Measurements from ENCODE around the gene TTLL6. TPM values are rescaled to one million over a fixed set of nuclear protein-coding genes. Genes with fewer than 3 reads are reported as not detected.

The TTLL6 gene
- total and polyA plus RNA-seq, 9 of the 15 experiments (the other 6 are each of a cell fraction or from before 2014, with no cell fraction given), result 0.05 TPM; not detected in 8

DNA sequence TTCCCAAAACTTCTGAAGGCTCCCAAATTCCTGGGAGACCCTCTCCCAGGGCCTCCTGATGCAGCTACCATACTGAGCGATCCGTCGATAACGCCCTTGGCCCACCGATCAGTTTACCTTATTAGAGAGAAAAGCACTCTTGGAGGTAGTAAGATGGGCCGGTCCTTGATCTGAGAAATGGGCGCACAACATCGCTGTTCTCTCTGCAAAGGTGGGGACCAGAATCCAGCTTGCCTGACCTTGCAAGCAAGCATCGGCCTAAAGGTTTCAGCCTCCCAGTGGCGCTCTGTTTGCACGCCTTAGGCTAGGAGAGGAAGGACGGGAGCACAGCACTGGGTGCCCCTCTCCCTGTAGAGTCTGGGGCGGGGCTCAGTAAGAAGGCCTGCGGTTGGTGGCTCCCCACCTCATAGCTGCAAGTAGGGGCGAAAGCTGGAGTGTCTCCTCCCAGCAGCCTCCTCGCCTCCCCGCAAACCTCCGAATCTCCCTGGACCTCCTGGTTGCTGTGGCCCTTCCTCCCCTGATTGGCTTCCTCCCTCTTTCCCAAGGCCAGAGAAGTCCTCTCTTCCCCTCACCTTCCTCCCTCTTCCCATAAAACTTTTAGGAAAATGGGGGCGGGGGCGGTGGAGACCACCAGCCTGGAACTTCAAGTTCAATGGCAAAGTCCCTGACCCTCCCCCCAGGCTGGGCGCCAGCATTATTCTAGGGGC is 94.7 kb downstream of the TTLL6 start, which contains the start of gene PRAC1:
PRAC1 (minus strand) TSS at position 318 of the 707 bp plus-strand sequence; CDS start at position 192, 126 bp downstream.
- POLR2A ChIA-PET, result no interaction called here
- Histone ChIP-seq H3K4me1 (replicated peaks in 1 of 2; ENCODE audit: control insufficient read depth in 2 of 2, insufficient read depth in 2 of 2, low read length in 2 of 2) (peaks cover 0 to 24% of the 10 kb centered on the region in 2 experiments; a peak in 2 of 5 replicates), H3K27ac (ENCODE audit: extremely low read depth, low read depth, low read length) (no peak within 1 kb of the TSS), H3K27me3 (ENCODE audit: control insufficient read depth in 2 of 2, insufficient read depth in 2 of 2, low read length in 2 of 2) (peaks cover 72 to 78% of the 10 kb centered on the region in 2 experiments), H3K36me3 (ENCODE audit: control insufficient read depth, insufficient read depth, low read length) (no peaks in the 10 kb centered on the region), H3K9me3 (replicated peaks; ENCODE audit: control insufficient read depth, insufficient read depth, low read depth, low read length) (no peaks in the 10 kb centered on the region), H3K4me2 (ENCODE audit: insufficient read depth, low read length) (no peak within 1 kb of the TSS), H4K20me1 (replicated peaks; ENCODE audit: control insufficient read depth, insufficient read depth, low read length) (peaks cover 3% of the 10 kb centered on the region; the same call in 1 of the 2 replicates), H2AFZ (ENCODE audit: low read depth, low read length) (no peak within 1 kb of the TSS), H3K9me1 (ENCODE audit: control insufficient read depth, insufficient read depth, low read length) (no peaks in the 10 kb centered on the region), H3K9ac (ENCODE audit: insufficient read depth in 1 of 2, low read depth in 2 of 2, low read length in 2 of 2) (no peak within 1 kb of the TSS), H3K79me2 (ENCODE audit: control insufficient read depth, insufficient read depth, low read length) (no peaks in the 10 kb centered on the region), H3K4me3 (no peak within 1 kb of the TSS)
- DNase-seq (ENCODE audit: extremely low read depth in 1 of 4, low spot score in 3 of 4) (no peak), ATAC-seq (no peak; the same call in 2 of the 3 replicates), FAIRE-seq (no peak)
- WGBS (ENCODE audit: insufficient coverage, low coverage, missing lambda C conversion rate), result 7% methylated on average over 20 of the region's 21 CpGs
- CTCF ChIA-PET (ENCODE audit: low intra/inter-chr PET ratio), result no interaction called here
- intact Hi-C loops (cut with micrococcal nuclease) (no loop called here), in situ Hi-C loops (cut with MboI) (no loop called here)
- no TSS peak for BruUV-seq (replicated peaks)
- TF ChIP-seq HDAC2 (IDR thresholded peaks at IDR 0.05) (no peak), HNRNPLL (IDR thresholded peaks at IDR 0.05; ENCODE audit: low read depth, low read length, poor library complexity, severe bottlenecking) (no peak), PHF20 (IDR thresholded peaks at IDR 0.05; ENCODE audit: partially characterized antibody) (no peak), NFXL1 (CRISPR knock-in tag; IDR thresholded peaks at IDR 0.05) (no peak), CBX5 (IDR thresholded peaks at IDR 0.05; ENCODE audit: borderline replicate concordance, low read depth) (no peak), FOXM1 (IDR thresholded peaks at IDR 0.05; ENCODE audit: low read depth) (no peak), FOXM1 (CRISPR knock-in tag; IDR thresholded peaks at IDR 0.05; ENCODE audit: low read depth) (no peak), ZNF75A (CRISPR knock-in tag; IDR thresholded peaks at IDR 0.05) (no peak), ZBTB1 (CRISPR knock-in tag; IDR thresholded peaks at IDR 0.05; ENCODE audit: borderline replicate concordance, low read depth) (no peak), ZNF778 (CRISPR knock-in tag; IDR thresholded peaks at IDR 0.05) (no peak), ZNF253 (CRISPR knock-in tag; conservative IDR thresholded peaks at IDR 0.05) (no peak), TRIM28 (IDR thresholded peaks at IDR 0.05) (no peak)
- TF ChIP-seq, protein P1, sequence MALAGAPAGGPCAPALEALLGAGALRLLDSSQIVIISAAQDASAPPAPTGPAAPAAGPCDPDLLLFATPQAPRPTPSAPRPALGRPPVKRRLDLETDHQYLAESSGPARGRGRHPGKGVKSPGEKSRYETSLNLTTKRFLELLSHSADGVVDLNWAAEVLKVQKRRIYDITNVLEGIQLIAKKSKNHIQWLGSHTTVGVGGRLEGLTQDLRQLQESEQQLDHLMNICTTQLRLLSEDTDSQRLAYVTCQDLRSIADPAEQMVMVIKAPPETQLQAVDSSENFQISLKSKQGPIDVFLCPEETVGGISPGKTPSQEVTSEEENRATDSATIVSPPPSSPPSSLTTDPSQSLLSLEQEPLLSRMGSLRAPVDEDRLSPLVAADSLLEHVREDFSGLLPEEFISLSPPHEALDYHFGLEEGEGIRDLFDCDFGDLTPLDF (CRISPR knock-in tag; IDR thresholded peaks at IDR 0.05), result no peak
